Right atrium auricular region (tissue), 2 donors: ENCODE data around the gene FGD4. TPM values are rescaled to one million over a fixed set of nuclear protein-coding genes. Genes with fewer than 3 reads are reported as not detected.

Experiments
- DNase-seq: peaks from one replicate; pipeline ENCODE4 v3.0.0-alpha.2; 2019; ENCODE audit warnings: low spot score
- H3K27ac ChIP-seq, 2 donors: fragments of 200-600 bp; sonication (generic); 1 replicate in 1 of 2; 2 replicates in 1 of 2; pipeline ENCODE4 v1.5.1; 2016 to 2019
- H3K27me3 ChIP-seq, 2 donors: fragments of 200-600 bp; sonication (generic); one replicate each; pipeline versions ENCODE4 v1.5.1 to v1.6.0; 2017 to 2019
- H3K36me3 ChIP-seq: fragments of 200-600 bp; sonication (generic); one replicate; pipeline ENCODE4 v1.5.1; 2016
- H3K4me1 ChIP-seq, 2 donors: fragments of 200-600 bp; sonication (generic); one replicate each; pipeline versions ENCODE4 v1.5.1 to v1.6.0; 2017 to 2019
- H3K4me3 ChIP-seq, 2 donors: fragments of 200-600 bp; sonication (generic); 1 replicate in 1 of 2; 2 replicates in 1 of 2; pipeline ENCODE4 v1.5.1; 2017 to 2019; ENCODE audit warnings: mild to moderate bottlenecking in 1 of 2, moderate library complexity in 1 of 2
- H3K9me3 ChIP-seq, 2 donors: fragments of 200-600 bp; sonication (generic); one replicate each; pipeline ENCODE4 v1.5.1; 2019
- CTCF ChIP-seq, 2 donors: fragments of 200-600 bp; sonication (generic); IDR thresholded peaks; one replicate each; pipeline ENCODE4 v1.5.1; 2019; ENCODE audit warnings: antibody characterized with exemption in 2 of 2
- total RNA-seq, 2 donors: library from RNA; depleted of rRNA; stranded (reverse); fragments of >200 nt; gene quantifications; one replicate each; pipeline ENCODE4 v1.1.0, GENCODE V29; 2016

Gene FGD4
- 10 to 100 TPM; 13.5 to 16.2 TPM for total RNA-seq

DNA sequence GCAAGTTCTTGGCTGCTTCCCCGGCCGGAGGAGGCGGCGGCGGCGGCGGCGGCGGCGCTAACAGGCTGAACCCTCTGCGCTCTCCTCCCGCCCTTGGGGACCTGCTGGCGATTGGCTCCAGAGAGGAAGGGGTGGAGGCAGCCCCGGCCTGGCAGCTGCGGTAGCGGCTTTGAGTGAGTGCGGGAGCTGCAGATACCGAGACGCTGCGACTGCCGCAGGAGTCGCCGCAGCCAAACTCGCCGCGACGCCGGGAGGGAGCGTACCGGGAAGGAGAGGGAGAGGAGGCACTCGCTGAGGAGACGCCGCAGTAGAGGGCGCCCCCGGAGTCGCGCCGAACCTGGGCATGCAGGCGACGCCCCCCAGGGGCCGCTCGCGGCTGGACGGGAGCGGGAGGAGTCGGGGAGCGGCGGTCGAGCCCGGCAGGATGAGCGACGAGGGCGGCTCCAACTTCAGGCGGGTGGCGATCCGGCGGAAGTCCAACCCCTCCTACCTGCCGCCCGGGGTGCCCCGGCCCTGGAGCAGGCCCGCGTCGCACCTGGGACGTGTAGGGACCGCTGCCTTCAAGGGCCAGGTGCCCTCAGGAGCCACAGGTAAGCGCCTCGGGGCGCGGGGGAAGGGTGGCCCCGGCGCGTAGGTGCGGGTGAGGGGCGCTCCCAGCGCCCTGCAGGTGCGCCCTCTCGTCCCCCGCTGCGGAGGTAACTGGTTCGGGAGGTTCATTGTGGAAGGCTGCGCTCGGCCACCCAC, at the start of gene FGD4:
FGD4 (plus strand) TSS at position 189 of the 744 bp plus-strand sequence.
- Histone ChIP-seq H3K4me3 (peak within 1 kb of the TSS; percentile 85 to 87), H3K27me3 (no peaks in the 10 kb centered on the region), H3K36me3 (no peaks in the 10 kb centered on the region), H3K27ac (peak within 1 kb of the TSS; percentile 79 to 86), H3K4me1 (peaks cover 0 to 20% of the 10 kb centered on the region in 2 donors), H3K9me3 (no peaks in the 10 kb centered on the region)
- TF ChIP-seq CTCF (IDR thresholded peaks at IDR 0.05) = peak in 1 of 2 donors; percentile 69
- DNase-seq = peak; percentile 73

DNA sequence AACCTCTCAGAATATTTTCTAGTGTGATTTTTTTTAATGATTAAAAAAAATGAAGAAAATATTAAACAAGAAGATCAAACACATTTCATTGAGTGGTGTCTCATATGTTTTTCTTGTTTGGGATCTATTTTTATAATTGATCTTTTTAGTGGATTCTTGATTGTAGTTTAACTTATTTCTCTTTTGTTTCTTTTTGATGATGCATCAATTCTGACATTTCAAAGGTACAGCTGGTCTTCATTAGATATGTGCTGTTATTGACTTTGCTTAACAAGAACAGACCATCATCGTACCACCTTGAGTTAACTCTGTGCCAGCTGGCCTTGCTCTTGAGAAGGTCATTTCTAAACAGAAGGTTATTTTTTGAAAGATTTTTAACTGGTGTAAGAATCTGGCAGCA, 45.8 kb upstream of the FGD4 start:
- H3K36me3 ChIP-seq = no peaks in the 10 kb centered on the region
- no peak overlapping the region for H3K27ac ChIP-seq
- no peaks in the 10 kb centered on the region for H3K4me1 ChIP-seq
- no peak for TF ChIP-seq CTCF (IDR thresholded peaks at IDR 0.05)
- no peaks in the 10 kb centered on the region for H3K27me3 ChIP-seq
- no peaks in the 10 kb centered on the region for H3K9me3 ChIP-seq
- no peak for DNase-seq
- no peak overlapping the region for H3K4me3 ChIP-seq

DNA sequence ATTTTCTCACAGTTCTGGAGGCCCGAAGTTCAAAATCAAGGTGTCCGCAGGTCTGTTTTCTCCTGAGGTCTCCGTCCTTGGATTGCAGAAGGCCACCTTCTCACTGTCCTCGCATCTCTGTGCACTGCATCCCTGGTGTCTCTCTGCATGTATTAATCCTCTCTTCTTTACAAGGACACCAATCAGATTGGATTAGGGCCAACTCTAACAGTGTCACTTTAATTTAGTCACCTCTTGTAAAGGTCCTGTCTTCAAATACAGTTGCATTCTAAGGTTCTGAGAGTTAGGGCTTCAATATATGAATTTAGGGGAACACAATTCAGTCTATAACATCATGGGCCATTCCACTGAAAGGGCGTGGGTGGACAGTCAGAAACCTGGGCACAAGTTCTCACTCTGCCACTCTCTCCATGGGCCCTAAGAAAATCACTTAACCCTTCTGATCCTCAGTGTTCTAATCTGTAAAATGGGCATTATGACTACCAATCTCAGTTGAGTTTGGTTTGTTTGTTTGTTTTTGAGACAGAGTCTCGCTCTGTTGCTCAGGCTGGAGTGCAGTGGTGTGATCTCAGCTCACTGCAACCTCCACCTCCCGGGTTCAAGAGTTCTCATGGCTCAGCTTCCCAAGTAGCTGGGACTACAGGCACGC, 41.6 kb upstream of the FGD4 start:
- no peaks in the 10 kb centered on the region for H3K36me3 ChIP-seq
- H3K27ac ChIP-seq = no peak overlapping the region
- no peak for TF ChIP-seq CTCF (IDR thresholded peaks at IDR 0.05)
- no peaks in the 10 kb centered on the region for H3K4me1 ChIP-seq
- H3K9me3 ChIP-seq = no peaks in the 10 kb centered on the region
- no peak overlapping the region for H3K4me3 ChIP-seq
- DNase-seq = no peak
- no peaks in the 10 kb centered on the region for H3K27me3 ChIP-seq

- H3K36me3 ChIP-seq = no peaks in the 10 kb centered on the region
- H3K9me3 ChIP-seq = no peaks in the 10 kb centered on the region
- no peak overlapping the region for H3K4me3 ChIP-seq
- H3K27me3 ChIP-seq = no peaks in the 10 kb centered on the region
- H3K4me1 ChIP-seq = no peaks in the 10 kb centered on the region
- TF ChIP-seq CTCF (IDR thresholded peaks at IDR 0.05) = no peak
- H3K27ac ChIP-seq = no peak overlapping the region
- DNase-seq = no peak
Observed at GRCh38 chr12:32360956-32361355, 38.4 kb upstream of the FGD4 start.

- no peak for TF ChIP-seq CTCF (IDR thresholded peaks at IDR 0.05)
- H3K9me3 ChIP-seq = no peaks in the 10 kb centered on the region
- no peaks in the 10 kb centered on the region for H3K4me1 ChIP-seq
- H3K27me3 ChIP-seq = no peaks in the 10 kb centered on the region
- no peak for DNase-seq
- no peaks in the 10 kb centered on the region for H3K36me3 ChIP-seq
- no peak overlapping the region for H3K27ac ChIP-seq
- H3K4me3 ChIP-seq = no peak overlapping the region
Observed at GRCh38 chr12:32362892-32363291, 36.5 kb upstream of the FGD4 start.
